Kidney epithelial cell (primary cell): ENCODE measurements around the gene ATP6V1C2. TPM values are rescaled to one million over a fixed set of nuclear protein-coding genes. Genes with fewer than 3 reads are reported as not detected.
A peak's percentile ranks its signal among the peaks of the same experiment; 100 is the strongest.

Experiments
- DNase-seq: peaks from one replicate; pipeline ENCODE4 v3.0.0-alpha.2; 2010; ENCODE audit warnings: low read depth
- H3K27me3 ChIP-seq: 2 replicates; pipeline ENCODE4 v1.6.0; 2011; ENCODE audit warnings: low read length; ENCODE audit not compliant: control insufficient read depth, insufficient read depth
- H3K36me3 ChIP-seq: 2 replicates; pipeline ENCODE4 v1.5.1; 2011; ENCODE audit warnings: low read length; ENCODE audit not compliant: control insufficient read depth, insufficient read depth
- H3K4me3 ChIP-seq: 2 replicates; pipeline ENCODE4 v1.5.1; 2011; ENCODE audit warnings: low read depth, mild to moderate bottlenecking, control low read depth, low read length
- total RNA-seq: library from RNA; depleted of rRNA; stranded (reverse); fragments of >200 nt; gene quantifications from 2 replicates; pipeline ENCODE4 v1.2.3, GENCODE V29; 2015
- TF ChIP-seq, protein P1 (sequence below): IDR thresholded peaks from 2 replicates; pipeline ENCODE4 v1.5.1; 2011; ENCODE audit warnings: mild to moderate bottlenecking, moderate library complexity, low read length, control low read depth, inconsistent platforms; ENCODE audit not compliant: insufficient read depth, poor library complexity, severe bottlenecking

Gene ATP6V1C2
- total RNA-seq, 1 donor from 2014 or later: 0.04 TPM

DNA sequence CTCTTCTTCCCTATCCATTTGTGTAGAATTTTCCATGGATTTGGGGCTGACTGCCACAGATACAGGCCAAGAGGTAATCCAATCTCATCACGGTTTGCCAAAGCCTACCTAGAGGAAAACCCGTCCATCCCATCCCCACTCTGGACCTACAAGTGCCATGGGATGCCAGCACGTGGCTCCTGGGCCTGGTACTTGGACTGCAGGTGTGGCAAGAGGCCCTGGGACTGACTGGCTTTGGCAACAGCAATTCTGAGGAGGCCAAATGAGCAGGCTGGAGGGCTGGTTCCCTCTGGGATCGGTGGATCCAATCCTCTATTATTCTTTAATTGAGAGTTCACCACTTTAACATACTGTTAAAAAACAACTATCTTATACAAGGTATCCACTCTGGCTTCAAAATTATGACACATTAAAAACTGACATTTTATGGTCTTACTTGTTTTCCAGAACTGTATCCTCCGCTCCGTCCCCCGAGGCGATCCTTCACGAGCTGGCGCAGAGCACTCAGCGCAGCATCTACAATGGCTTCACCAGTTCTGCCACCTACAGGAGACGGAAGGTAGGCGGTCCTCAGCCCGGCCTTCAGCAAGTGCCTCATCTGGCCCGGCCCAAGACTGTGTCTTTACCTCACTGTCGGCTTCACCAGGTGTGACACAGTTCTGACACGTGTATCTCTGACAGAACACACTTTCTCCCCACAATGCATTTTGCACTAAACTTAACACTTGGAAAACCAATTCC lies 71.4 kb downstream of the ATP6V1C2 start:
- H3K4me3 ChIP-seq: no peak overlapping the region
- peaks cover 6% of the 10 kb centered on the region for H3K36me3 ChIP-seq
- TF ChIP-seq, protein P1, sequence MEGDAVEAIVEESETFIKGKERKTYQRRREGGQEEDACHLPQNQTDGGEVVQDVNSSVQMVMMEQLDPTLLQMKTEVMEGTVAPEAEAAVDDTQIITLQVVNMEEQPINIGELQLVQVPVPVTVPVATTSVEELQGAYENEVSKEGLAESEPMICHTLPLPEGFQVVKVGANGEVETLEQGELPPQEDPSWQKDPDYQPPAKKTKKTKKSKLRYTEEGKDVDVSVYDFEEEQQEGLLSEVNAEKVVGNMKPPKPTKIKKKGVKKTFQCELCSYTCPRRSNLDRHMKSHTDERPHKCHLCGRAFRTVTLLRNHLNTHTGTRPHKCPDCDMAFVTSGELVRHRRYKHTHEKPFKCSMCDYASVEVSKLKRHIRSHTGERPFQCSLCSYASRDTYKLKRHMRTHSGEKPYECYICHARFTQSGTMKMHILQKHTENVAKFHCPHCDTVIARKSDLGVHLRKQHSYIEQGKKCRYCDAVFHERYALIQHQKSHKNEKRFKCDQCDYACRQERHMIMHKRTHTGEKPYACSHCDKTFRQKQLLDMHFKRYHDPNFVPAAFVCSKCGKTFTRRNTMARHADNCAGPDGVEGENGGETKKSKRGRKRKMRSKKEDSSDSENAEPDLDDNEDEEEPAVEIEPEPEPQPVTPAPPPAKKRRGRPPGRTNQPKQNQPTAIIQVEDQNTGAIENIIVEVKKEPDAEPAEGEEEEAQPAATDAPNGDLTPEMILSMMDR: peak; percentile 23
- no peaks in the 10 kb centered on the region for H3K27me3 ChIP-seq
- DNase-seq: no peak

DNA sequence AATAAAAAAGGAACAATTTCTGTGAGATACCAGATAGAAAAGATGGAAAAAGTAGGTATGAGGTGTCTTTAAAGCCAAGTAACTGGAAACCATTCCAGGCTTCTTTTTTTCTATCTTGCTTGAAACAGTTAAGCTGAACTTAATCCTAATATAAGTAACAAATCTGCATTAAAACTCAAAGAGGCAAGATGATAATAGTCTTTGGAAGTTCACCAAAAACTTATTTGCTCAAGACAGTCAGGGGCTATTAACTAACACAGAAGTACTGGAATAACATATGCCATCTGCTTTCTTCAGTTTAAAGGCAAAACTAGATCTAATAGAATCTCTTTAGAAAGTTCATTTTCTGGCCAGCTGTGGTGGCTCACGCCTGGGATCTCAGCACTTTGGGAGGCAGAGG lies 72.4 kb downstream of the ATP6V1C2 start:
- no peaks in the 10 kb centered on the region for H3K27me3 ChIP-seq
- peaks cover 6% of the 10 kb centered on the region for H3K36me3 ChIP-seq
- TF ChIP-seq, protein P1: no peak
- DNase-seq: no peak
- no peak overlapping the region for H3K4me3 ChIP-seq

DNA sequence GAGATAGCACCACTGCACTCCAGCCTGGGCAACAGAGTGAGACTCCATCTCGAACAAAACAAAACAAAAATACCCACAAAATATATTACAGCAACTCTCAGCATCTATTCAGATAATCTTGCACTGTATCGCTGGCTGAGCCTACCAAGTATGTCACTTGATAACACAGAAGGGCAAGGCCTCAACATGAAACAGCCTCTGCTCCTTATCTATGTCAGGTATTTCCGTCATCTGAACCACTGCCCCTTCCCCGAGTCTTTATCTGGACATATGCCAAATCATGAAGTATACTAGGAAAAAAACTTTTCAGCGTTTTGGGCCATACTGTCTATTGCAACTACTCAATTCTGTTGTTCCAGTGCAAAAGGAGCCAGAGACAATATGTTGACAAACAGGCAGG lies 73.4 kb downstream of the ATP6V1C2 start:
- TF ChIP-seq, protein P1: no peak
- peaks cover 6% of the 10 kb centered on the region for H3K36me3 ChIP-seq
- DNase-seq: no peak
- no peaks in the 10 kb centered on the region for H3K27me3 ChIP-seq
- H3K4me3 ChIP-seq: no peak overlapping the region

DNA sequence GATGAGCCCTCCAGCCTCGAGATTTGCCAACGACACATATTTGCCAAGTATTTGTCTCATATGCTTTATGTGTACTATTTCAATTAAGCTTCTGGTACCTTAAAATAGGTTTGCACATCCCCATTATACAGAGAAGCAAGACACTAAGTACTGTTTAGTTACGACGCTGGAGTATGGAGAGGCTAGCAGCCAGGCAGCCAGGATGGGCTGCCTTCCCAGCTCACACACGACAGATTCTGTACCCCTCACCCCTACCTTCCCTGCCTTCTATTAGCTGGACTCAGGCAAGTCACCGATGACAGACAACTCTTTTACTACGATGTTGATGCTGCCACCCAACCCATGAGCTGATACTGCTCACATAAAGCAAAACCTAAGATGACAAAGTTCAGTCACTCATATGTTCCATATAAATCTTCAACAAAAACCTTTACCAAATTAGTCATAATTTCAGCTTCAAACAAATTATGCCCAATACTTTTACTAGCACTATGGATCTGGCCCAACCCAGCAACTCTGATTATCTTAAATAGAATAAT lies 74.1 kb downstream of the ATP6V1C2 start:
- TF ChIP-seq, protein P1: no peak
- Histone ChIP-seq H3K36me3 (peaks cover 6% of the 10 kb centered on the region), H3K27me3 (no peaks in the 10 kb centered on the region), H3K4me3 (no peak overlapping the region)
- no peak for DNase-seq

DNA sequence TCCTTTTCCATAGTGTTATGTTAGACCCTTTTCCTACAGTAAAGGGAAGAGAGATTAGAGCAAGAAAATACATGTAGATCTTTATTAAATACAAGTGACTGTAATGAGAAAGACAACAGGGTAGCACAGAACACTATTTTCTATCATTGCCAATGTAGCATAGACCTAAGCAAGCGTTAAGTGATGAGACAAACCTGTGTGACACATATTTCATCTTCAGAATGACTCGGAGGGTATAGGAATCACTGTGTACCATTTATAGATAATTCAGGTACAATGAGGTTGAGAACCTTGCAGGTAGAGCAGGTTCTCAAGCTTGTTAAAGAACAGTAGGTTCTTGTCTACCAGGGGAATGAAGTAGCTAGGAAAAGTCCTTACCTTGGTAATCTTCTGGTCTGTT lies 75.3 kb downstream of the ATP6V1C2 start:
- H3K36me3 ChIP-seq: peaks cover 4% of the 10 kb centered on the region
- H3K27me3 ChIP-seq: no peaks in the 10 kb centered on the region
- TF ChIP-seq, protein P1: no peak
- no peak overlapping the region for H3K4me3 ChIP-seq
- DNase-seq: no peak

DNA sequence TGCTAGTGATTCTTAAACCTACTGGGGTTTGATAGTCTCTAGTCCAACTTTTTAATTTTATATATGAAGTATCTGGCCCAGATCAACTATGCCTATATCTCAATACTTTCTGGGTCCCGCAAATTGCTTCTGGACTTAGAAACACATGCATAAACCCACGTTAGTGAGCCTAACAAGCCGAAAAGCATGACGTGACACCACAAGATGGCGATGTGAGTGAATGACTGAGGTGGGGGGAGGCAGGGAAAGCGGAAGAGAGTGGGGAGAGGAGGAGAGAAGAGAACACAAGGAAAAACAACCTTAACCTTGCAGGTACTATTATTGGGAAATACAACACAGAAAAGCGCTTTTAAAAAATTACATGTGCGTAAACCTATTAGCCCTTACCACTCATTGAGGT lies 77.4 kb downstream of the ATP6V1C2 start:
- H3K27me3 ChIP-seq: no peaks in the 10 kb centered on the region
- no peak for DNase-seq
- TF ChIP-seq, protein P1: no peak
- H3K36me3 ChIP-seq: peaks cover 2% of the 10 kb centered on the region
- no peak overlapping the region for H3K4me3 ChIP-seq
